Left lobe of liver (tissue), 2 donors: ENCODE data around the gene RCAN1. TPM values are rescaled to one million over a fixed set of nuclear protein-coding genes. Genes with fewer than 3 reads are reported as not detected.

Source experiments
- ATAC-seq: fragments of 200-7000 bp; cut with Tn5 transposase; one replicate; pipeline ENCODE4 v1.9.1; 2020; ENCODE audit warnings: mild to moderate bottlenecking, moderate library complexity
- DNase-seq: peaks from one replicate; pipeline ENCODE4 v3.0.0-alpha.2; 2020; ENCODE audit warnings: low spot score
- total RNA-seq: library from RNA; stranded (reverse); gene quantifications from one replicate; pipeline ENCODE4 v1.2.1, GENCODE V29; 2021
- donor health status: DM: no; HTN: no; CAD: no; lungs with moderate emphysema.
- donor health status: DM: no; HTN: yes; CAD: no.

Gene RCAN1
- total RNA-seq, 1 donor from 2014 or later = 32.6 TPM

GRCh38 chr21:34545079-34545884 is 69.6 kb downstream of the RCAN1 start:
- peak; percentile 68 for DNase-seq
- peak; percentile 67 for ATAC-seq

- DNase-seq (peak; percentile 85), ATAC-seq (peak; percentile 92)
These were observed 70.8 kb downstream of the RCAN1 start for GRCh38 chr21:34544032-34544496.

DNA sequence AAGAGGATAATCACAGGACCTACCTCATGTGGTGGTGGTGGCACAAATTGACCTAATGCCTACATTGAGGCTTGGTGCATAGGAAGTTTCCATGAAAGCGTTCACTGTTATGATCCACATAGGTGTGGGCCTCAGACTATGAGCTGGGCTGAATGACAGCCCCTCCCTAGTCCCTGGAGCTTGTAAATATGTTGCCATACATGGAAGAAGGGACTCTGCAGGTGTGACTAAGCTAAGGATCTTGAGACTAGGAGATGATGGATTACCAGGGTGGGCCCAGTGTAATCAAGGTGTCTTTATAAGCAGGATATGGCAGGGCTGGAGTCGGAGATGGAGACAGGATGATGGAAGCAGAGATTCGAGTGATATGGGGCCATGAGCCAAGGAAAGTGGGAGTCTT is 71.9 kb downstream of the RCAN1 start:
- ATAC-seq = no peak
- no peak for DNase-seq

- DNase-seq = no peak
- no peak for ATAC-seq
These were observed 74.7 kb downstream of the RCAN1 start for GRCh38 chr21:34540206-34540605.

GRCh38 chr21:34537838-34538237 is 77.1 kb downstream of the RCAN1 start:
- DNase-seq (no peak), ATAC-seq (no peak)

GRCh38 chr21:34536820-34537219 is 78.1 kb downstream of the RCAN1 start:
- ATAC-seq (no peak), DNase-seq (no peak)

DNA sequence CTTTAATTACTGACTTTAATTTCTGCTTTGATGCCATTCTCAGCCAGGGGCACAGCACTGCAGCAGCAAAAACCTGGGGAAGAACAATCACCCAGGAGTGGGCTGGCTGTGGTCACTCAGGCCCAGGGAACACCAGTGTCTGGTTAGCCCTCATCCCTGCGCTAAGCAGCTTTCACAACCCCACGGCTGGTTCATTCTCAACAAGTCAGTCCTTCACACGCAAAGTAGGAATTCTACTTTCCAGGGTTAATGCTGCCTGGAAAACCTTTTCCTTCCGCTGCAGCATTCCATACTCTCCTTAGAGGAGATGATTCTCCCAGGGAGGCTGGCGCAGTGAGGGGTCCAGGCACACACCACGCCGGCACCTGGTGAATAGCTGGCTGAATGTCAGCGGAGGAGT is 78.6 kb downstream of the RCAN1 start:
- DNase-seq (no peak), ATAC-seq (no peak)

DNA sequence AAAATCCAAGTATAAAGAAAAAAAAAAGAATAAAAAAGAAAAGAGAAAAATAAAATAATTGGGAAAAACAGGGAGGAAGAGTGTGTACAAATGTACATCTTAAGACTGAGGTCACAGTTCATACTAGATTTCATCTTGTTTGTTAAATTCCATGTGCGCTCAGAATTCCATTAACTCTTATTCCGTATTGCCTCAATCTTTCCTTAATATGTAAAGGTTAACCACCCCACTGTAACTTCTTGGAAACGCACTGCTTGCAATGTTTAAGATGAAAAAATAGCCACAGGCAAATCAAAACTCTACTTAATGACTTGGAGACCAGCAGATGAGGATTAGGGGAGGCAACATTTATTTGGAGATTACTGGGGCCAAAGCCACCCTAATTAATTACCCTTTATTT is 79.0 kb downstream of the RCAN1 start:
- DNase-seq = no peak
- ATAC-seq = no peak

- ATAC-seq = no peak
- DNase-seq = no peak
These were observed 80.4 kb downstream of the RCAN1 start for GRCh38 chr21:34534522-34534921.

- no peak for DNase-seq
- no peak for ATAC-seq
These were observed 81.0 kb downstream of the RCAN1 start for GRCh38 chr21:34533938-34534337.

DNA sequence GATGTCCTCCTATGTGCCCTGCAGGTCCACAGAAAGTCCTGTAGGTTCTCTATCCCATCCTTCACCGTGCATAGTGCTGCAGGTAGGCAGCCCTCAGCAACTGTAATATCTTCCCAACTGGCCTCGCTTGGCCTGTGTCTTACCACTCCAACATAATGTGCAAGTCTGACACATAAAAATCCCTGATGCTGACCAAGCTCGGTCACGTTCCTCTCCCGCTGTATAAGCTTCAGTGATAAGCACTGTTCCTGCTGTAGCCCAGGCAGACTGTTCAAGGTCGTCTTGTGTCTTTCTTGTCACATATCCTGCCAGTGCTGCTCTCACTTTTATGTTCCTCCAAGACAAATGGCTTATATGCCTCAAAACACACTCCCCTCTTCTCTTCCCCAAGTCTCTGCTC is 83.5 kb downstream of the RCAN1 start:
- no peak for DNase-seq
- ATAC-seq = no peak

GRCh38 chr21:34530261-34530660 is 84.7 kb downstream of the RCAN1 start:
- DNase-seq (no peak), ATAC-seq (no peak)

DNA sequence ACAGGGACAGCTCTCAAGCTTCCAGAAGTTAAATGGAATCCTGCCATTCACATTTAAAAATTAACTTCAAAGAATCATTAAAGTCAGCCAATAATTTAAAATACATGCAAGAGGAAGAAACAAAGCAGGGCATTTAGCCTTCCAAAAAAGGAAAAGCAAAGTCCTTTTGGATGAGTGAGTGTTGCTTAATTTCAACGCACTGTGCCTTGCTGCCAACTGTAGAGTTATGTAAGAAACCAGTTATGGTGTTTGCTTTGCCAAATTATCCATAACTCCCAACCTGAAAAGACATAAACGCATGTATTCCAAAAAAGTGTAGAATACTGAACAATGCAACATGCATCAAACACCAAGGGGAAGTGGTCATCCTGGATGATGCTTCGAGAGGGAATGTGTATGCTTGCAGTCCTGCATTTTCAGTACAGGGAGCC is 86.8 kb downstream of the RCAN1 start:
- ATAC-seq (peak; percentile 35), DNase-seq (no peak)

DNA sequence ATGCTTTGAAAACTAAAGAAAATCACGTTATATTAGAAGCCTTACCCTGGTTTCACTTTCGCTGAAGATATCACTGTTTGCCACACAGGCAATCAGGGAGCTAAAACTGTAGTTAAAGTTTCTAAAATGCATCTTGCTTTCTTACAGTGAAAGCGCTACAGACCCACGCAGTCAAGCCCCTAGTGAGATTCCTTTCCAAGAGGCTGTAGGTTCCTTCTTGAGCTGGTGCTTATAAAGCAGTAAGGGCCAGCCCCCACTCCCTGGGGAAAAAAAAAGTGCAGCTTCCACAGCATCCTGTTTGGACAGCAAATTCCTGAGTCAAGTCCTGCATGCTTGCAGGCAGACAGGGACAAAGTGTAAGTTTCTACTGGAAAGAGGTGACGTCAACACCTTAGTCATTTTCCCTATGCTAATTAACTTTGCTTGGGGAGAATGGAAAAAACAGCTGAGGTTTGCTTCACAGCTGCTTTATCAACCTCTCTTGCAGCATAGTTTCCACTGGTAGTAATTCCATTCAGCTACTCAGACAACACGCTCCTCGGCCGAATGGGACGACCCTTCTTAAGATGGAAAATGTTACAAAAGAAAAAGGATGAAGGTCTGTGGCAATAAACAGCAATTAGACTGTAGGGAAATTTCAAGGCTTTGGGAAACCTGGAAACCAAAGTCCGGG is 88.2 kb downstream of the RCAN1 start:
- peak; percentile 79 for DNase-seq
- peak; percentile 63 for ATAC-seq

- ATAC-seq = no peak
- DNase-seq = no peak
These were observed 88.7 kb downstream of the RCAN1 start for GRCh38 chr21:34526241-34526617.

DNA sequence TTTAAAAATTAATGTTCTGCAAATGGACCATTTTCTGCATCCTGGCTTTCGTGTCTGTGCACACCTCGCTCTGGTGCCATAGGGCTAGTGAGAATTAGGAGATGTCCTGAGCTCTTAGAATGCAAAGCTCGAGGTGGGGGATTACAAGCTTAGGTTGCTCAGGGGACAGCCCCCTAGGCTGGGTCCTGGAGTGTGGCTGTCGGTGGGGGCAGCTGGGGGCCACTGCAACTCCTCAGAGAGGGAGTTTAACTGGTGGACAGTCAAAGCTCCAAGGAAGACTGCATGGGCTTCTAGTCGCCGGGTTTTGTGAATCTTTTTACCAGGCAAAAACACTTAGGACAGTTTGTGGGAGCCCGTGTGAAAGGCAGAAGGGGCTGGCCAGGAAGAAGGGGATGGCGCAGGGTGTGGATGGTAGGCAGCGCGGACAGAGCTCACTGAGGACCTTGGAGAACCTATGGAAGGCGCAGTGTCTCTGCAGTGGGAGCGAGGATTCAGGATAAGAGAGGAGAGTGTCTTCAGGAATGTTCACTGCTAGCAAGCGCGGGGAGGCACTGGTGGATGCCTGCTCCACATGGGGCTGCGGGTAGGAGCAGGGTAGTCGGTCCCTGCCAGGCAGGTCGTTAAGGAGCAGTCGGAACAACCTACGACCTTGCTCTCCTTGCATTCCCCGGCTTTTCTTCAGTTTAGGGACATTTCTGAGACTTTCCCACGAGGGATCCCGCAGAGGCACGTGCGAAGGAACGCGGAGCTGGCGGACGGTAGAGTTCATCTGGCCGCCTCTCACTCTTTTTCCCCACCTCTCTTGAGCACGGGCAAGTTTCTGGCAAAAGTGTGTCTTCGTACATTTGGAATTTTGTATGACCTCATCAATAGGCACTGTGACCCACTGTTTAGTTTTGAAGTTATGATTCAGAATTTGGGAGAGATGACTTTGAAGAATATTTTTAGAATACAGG is 90.0 kb downstream of the RCAN1 start:
- DNase-seq = no peak
- peak; percentile 5 for ATAC-seq

DNA sequence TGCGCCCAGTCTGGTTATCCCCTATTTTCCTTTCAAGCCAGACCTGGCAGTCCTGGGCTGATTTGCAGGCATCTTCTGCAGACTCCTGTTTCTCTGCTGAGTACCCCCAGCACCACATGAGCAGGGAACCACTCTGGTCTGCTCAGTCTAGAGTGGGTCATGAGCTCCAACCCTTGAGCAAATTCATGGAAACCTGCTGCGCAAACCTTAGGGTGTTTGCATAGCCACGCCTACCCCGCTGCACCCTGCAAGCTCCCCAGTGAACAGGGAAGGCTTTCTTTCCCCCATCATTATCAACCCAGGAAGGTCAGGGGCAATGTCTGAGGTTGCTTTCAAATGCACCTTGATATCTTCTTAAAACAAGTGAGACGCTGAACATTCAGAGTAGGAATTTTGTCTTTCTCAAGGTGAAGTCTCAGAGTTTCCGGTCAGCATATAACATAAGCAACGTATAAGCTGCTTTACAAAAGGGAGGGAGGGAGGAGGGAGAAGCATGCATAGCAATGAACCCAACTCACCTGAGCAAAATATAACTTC is 91.8 kb downstream of the RCAN1 start:
- ATAC-seq = no peak
- DNase-seq = no peak

DNA sequence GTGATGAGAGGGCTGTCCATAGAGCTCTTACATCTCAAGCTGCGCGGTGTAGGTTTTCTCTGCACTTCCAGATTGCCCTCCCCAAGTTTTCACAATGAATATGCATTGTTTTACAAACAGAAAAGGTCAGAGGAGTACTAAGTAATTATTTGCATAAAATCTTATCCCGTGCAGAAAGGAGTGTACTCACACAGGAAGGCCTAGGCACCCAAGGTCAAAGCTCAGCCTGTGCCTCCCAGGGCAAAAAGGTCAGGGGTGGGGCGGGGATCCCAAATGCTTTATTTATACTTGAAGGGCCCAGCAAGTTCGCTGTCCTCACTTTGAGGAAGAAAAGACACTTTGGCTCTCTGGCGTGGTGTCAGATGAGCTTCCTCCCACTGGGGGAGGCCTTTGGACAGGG is 92.6 kb downstream of the RCAN1 start:
- DNase-seq (peak; percentile 83), ATAC-seq (peak; percentile 47)

DNA sequence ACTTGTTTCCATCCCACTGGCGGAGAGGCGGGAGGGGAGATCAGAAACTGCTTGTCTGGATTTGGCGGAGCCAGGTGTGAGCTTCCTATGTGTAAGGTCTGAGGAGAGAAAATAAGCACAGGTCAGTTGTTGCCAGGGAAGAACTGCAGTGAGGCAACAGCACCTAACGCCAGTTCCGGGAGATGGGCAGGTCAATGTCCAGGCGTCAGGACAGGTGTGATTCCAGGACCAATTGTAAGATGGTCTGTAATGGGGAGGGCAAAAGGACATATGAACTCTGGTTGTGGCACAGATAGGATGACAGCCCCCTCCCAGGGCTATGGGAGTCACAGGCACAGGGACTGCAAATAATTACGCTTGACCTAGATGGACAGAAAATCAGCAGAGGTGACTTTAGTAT is 93.4 kb downstream of the RCAN1 start:
- peak; percentile 66 for ATAC-seq
- peak; percentile 91 for DNase-seq

GRCh38 chr21:34520764-34521508 is 94.0 kb downstream of the RCAN1 start:
- peak; percentile 7 for ATAC-seq

More at GRCh38 chr21:34520764-34521508, 94.0 kb downstream of the RCAN1 start:
- no peak for DNase-seq
